Lower leg skin (tissue), 3 donors: ENCODE measurements around the gene DHX30.

ENCODE experiments used
- POLR2A ChIP-seq, 2 donors: fragments of 450-650 bp; IDR thresholded peaks; one replicate each; pipeline ENCODE4 v1.6.1; 2016 to 2017; ENCODE audit warnings: antibody characterized with exemption in 2 of 2, mild to moderate bottlenecking in 1 of 2, moderate library complexity in 1 of 2
- TF ChIP-seq, protein P1 (sequence below), 3 donors: fragments of 450-650 bp; IDR thresholded peaks; one replicate each; pipeline ENCODE4 v1.5.1; 2016; ENCODE audit warnings: antibody characterized with exemption in 3 of 3, mild to moderate bottlenecking in 3 of 3, moderate library complexity in 2 of 3

GRCh38 chr3:47856669-47857068 lies 53.7 kb downstream of the DHX30 start:
- TF ChIP-seq, protein P1, sequence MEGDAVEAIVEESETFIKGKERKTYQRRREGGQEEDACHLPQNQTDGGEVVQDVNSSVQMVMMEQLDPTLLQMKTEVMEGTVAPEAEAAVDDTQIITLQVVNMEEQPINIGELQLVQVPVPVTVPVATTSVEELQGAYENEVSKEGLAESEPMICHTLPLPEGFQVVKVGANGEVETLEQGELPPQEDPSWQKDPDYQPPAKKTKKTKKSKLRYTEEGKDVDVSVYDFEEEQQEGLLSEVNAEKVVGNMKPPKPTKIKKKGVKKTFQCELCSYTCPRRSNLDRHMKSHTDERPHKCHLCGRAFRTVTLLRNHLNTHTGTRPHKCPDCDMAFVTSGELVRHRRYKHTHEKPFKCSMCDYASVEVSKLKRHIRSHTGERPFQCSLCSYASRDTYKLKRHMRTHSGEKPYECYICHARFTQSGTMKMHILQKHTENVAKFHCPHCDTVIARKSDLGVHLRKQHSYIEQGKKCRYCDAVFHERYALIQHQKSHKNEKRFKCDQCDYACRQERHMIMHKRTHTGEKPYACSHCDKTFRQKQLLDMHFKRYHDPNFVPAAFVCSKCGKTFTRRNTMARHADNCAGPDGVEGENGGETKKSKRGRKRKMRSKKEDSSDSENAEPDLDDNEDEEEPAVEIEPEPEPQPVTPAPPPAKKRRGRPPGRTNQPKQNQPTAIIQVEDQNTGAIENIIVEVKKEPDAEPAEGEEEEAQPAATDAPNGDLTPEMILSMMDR (IDR thresholded peaks at IDR 0.05), result no peak
- no peak for TF ChIP-seq POLR2A (IDR thresholded peaks at IDR 0.05)
